GM12874 (cell line): ENCODE results near the gene RASAL1.

Experiments
- CTCF ChIP-seq: IDR thresholded peaks from 2 replicates; pipeline ENCODE4 v1.5.1; 2011; ENCODE audit warnings: low read depth, mild to moderate bottlenecking, control low read depth, low read length, moderate library complexity; ENCODE audit not compliant: insufficient read depth

RASAL1 gene

GRCh38 chr12:113152196-113152834 is 16.8 kb upstream of the RASAL1 start:
- TF ChIP-seq CTCF, result no peak

GRCh38 chr12:113151655-113152054 is 16.1 kb upstream of the RASAL1 start:
- TF ChIP-seq CTCF, result 0 out of 2 replicates have a peak, but pooled peaks have one; percentile 1

GRCh38 chr12:113149361-113150150 is 14.0 kb upstream of the RASAL1 start, which contains the start of gene CFAP73:
Gene CFAP73, plus strand, starts transcription at chr12:113149724. Its CDS starts 134 bp downstream, at chr12:113149858.
- no peak for TF ChIP-seq CTCF

- TF ChIP-seq CTCF, result no peak
Observed at GRCh38 chr12:113146999-113147398, 11.4 kb upstream of the RASAL1 start.

- TF ChIP-seq CTCF, result no peak
Observed at GRCh38 chr12:113145720-113146551, 10.4 kb upstream of the RASAL1 start.

- no peak for TF ChIP-seq CTCF
Observed at GRCh38 chr12:113144806-113145205, 9.2 kb upstream of the RASAL1 start.

GRCh38 chr12:113143959-113144358 is 8.4 kb upstream of the RASAL1 start:
- no peak for TF ChIP-seq CTCF
